Retinal pigment epithelial cell (primary cell): Measurements from ENCODE around the gene KIAA1958.

Experiments used
- DNase-seq: peaks from one replicate; pipeline ENCODE4 v3.0.0-alpha.2; 2010; ENCODE audit warnings: low read depth
- H3K4me3 ChIP-seq: 2 replicates; pipeline ENCODE4 v1.5.1; 2011; ENCODE audit warnings: mild to moderate bottlenecking, low read length, control low read depth, moderate library complexity
- CTCF ChIP-seq: conservative IDR thresholded peaks from 2 replicates; pipeline ENCODE4 v1.5.1; 2011; ENCODE audit warnings: low read depth, low read length, control low read depth, inconsistent platforms

Gene KIAA1958

GRCh38 chr9:112571624-112572355 is 85.2 kb downstream of the KIAA1958 start:
- DNase-seq = peak; percentile 8
- no peak for TF ChIP-seq CTCF
- H3K4me3 ChIP-seq = no peak overlapping the region

DNA sequence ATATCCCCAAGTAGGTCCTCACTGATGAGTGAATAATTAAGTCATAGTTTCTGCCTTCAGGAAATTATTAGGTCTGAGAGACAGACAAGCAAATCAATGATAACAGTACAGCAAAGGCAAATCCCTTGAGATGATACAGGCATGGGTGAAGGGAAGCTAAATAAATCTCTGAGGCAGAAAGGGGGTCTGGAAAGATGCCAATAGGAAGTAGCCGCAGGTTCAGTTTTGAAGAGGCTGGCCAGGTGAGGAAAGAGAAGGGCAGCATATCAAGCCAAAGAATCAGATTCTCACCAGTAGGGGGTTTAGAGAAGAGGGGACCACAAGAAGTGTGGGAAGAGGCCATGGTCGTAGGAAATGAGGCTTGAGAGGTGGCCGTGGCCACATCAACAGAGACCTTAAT is 85.8 kb downstream of the KIAA1958 start:
- H3K4me3 ChIP-seq = no peak overlapping the region
- DNase-seq = no peak
- no peak for TF ChIP-seq CTCF

DNA sequence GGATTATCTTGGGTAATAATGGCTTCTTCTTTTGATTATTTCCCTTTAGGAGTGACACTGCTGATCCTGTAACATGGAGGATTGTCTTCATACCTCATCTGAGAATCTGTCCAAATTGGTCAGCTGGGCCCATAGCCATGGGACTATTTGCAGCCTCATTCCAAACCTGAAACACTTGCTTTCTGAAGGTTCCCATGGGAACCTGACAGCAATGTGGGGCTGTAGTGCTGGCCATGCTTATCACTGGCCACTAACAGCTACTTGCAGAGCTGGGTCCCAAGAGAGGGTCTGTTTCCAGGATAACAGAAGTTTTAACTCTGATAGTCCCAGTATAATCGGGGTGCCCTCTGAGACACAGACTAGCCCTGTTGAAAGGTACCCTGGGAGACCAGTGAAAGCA is 87.4 kb downstream of the KIAA1958 start:
- no peak for TF ChIP-seq CTCF
- no peak overlapping the region for H3K4me3 ChIP-seq
- DNase-seq = no peak

GRCh38 chr9:112575107-112575506 is 88.5 kb downstream of the KIAA1958 start:
- no peak for TF ChIP-seq CTCF
- no peak overlapping the region for H3K4me3 ChIP-seq
- no peak for DNase-seq

DNA sequence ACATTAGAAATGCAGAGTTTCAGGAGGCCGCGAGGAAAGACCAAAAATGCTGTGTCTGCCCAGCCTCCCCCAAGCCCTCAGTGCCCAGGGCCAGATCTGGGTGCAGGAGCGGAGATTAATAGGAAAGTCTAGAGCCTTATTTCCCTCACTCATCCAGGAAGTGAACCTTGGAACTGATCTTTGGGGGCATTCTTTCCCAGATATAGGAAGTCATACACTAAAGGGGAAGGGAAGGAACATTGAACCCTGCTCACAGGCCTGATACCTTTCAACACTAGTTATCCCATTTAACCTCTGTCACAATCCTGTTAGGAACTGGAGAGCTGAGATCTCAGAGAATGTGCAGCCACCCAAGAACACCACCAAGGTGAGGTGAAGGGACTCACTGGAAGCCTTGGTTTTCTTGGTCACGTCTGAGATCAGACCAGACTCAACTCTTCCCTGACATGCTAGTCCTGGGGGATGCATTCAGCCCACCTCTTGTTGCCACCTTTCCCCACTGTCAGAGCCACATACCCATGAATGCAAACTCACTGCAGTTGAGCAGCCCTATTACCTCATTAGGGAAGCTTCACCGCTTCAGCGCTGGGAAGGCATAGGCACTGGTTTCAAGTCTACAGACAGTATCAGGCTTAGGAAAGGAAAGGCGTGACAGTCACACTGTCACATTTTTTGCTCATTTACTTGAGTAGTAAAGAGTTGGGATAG is 95.0 kb downstream of the KIAA1958 start:
- no peak for DNase-seq
- no peak for TF ChIP-seq CTCF
- H3K4me3 ChIP-seq = no peak overlapping the region

DNA sequence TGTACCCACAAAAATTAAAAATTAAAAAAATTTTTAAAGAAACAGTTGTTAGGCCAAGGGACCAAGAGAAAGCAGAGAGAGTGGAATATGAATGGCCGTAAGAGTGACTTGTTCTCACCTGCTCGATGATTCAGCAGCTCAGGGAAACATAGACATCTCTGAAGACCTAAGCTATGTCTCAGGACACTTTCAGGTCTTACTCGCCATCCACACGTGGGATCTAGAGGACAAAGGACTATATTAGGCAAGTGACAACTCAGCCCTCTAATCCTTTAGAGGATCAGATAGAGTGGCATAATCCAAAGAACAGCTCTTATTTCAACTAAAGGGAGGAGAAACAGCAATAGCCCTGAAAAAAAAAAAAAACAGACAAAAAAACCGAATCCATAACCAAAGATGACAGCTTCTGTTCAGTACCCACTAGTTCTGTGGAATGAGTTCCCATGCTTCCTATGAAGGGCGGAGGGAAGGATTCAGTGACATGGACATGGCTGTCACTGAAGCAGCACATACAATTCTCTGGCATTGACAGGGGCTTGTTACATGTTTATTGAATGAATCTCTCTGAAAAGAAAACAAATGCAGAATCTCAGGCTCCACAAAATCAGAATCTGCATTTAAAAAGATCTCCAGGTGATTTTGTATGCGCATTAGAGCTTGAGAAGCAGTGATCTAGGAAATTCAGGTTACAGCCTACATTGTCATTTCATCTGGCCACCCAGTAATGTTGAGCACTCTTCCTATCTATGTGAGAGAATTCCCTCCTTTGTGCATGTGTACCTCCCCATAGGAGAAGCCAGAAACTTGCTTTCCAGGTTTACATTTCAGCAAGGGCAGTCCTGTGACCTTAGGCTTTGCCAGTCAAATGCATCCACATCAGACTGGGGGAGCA is 96.0 kb downstream of the KIAA1958 start:
- no peak for DNase-seq
- H3K4me3 ChIP-seq = no peak overlapping the region
- TF ChIP-seq CTCF = no peak
